Retina (tissue), 1 donor: ENCODE measurements around the gene DGKA.

Experiments used
- DNase-seq: peaks from one replicate; pipeline ENCODE4 v3.0.0-alpha.2; 2016

The DGKA gene

GRCh38 chr12:55931780-55932550, 1.0 kb downstream of the DGKA start:
- peak; percentile 47 for DNase-seq

GRCh38 chr12:55932551-55932910, 1.6 kb downstream of the DGKA start:
- no peak for DNase-seq

- DNase-seq = no peak
Measured at GRCh38 chr12:55933169-55933798, 2.3 kb downstream of the DGKA start.

GRCh38 chr12:55933799-55934742, 3.1 kb downstream of the DGKA start:
- DNase-seq = no peak

GRCh38 chr12:55934773-55935172, 3.8 kb downstream of the DGKA start:
- DNase-seq = no peak

- peak; percentile 48 for DNase-seq
Measured at GRCh38 chr12:55935738-55936151, 4.8 kb downstream of the DGKA start.

- DNase-seq = no peak
Measured at GRCh38 chr12:55937981-55938380, 7.0 kb downstream of the DGKA start.

GRCh38 chr12:55938826-55939501, 8.0 kb downstream of the DGKA start:
- no peak for DNase-seq

- DNase-seq = peak; percentile 92
Measured at GRCh38 chr12:55940065-55940732, 9.2 kb downstream of the DGKA start.

- no peak for DNase-seq
Measured at GRCh38 chr12:55942055-55942454, 11.1 kb downstream of the DGKA start.

GRCh38 chr12:55942577-55943136, 11.7 kb downstream of the DGKA start:
- no peak for DNase-seq

- DNase-seq = no peak
Measured at GRCh38 chr12:55946553-55946952, 15.6 kb downstream of the DGKA start.

GRCh38 chr12:55955344-55955743, 24.4 kb downstream of the DGKA start:
- DNase-seq = no peak

GRCh38 chr12:55955800-55956508, 25.0 kb downstream of the DGKA start:
- no peak for DNase-seq

GRCh38 chr12:55957106-55957859, 26.3 kb downstream of the DGKA start:
- DNase-seq = no peak

- DNase-seq = no peak
Measured at GRCh38 chr12:55963760-55964159, 32.8 kb downstream of the DGKA start.

- no peak for DNase-seq
Measured at GRCh38 chr12:55965240-55965639, 34.3 kb downstream of the DGKA start.

GRCh38 chr12:55965941-55966407, 35.0 kb downstream of the DGKA start, which contains the start of gene PMEL:
PMEL (minus strand) TSS chr12:55966042; CDS start chr12:55966011, 31 bp downstream.
- no peak for DNase-seq

- peak; percentile 91 for DNase-seq
Measured at GRCh38 chr12:55966408-55967281, 35.7 kb downstream of the DGKA start, which contains the start of gene CDK2. CDK2 (plus strand) TSS chr12:55966830; CDS start chr12:55967009, 179 bp downstream.
